ENCODE measurements around the gene MTA2.
"Not testable (repeated sequence)": the region's sequence is repeated elsewhere in the genome, so short reads cannot be mapped to it uniquely, and the experiment has no call there.

The MTA2 gene

DNA sequence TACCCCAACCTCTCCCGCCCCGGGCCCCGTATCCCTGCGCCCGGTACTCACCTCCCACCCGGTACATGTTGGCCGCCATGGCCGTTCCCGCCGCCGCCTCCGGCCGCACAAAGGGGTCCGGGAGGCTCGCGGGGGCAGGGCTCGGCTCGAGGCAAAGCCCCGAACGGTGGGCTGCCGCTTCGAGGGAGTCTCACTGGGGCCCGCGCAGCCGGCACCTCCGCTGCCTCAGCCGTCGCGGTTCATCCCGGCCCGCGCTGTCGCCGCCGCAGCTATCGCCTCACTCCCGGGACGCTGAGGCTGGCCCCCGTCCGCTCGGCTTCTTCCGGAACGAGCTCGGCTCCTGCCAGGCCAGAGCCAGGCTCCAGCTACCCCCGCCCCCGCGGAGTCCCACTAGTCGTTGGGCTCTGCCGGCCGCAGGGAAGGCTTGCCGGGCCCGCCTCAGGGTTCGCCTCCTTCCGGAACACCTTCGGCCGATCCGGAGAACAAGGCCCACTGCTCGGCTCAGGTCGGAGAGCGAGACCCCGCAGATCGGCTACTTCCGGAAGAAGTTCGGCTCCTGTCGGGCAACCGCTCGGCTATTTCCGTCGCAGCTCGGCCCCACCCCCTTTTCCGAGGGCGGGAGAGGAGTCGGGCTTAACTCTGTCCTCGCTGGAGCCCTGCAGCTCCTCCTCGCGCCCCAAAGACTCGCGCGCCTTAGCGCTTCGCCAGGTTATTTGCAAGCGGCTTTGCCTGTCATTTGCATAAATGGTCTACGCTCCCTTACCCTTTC is at the start of gene MTA2:
Gene MTA2 (minus strand): TSS at position 494 of the 769 bp plus-strand sequence. CDS start 415 bp downstream, at position 79.
- Histone ChIP-seq H3K9me3 (ENCODE audit: control insufficient read depth, insufficient read depth, low read length) (no peaks in the 10 kb centered on the region), H3K4me3 (ENCODE audit: low read length) (peak within 1 kb of the TSS; percentile 94), H3K4me1 (ENCODE audit: control insufficient read depth, insufficient read depth, low read length) (peaks cover 4% of the 10 kb centered on the region; the same call in 1 of the 2 replicates), H3K36me3 (ENCODE audit: control insufficient read depth, insufficient read depth, low read length) (peaks cover 14% of the 10 kb centered on the region), H3K27me3 (ENCODE audit: control insufficient read depth, insufficient read depth, low read length) (peaks cover 3% of the 10 kb centered on the region; the same call in 1 of the 2 replicates), H3K27ac (ENCODE audit: low read length) (no peak within 1 kb of the TSS)
- WGBS (ENCODE audit: insufficient coverage, insufficient read length) = no CpG with 5 or more reads among the region's 83 CpGs
- peak; percentile 95 for DNase-seq (ENCODE audit: low read depth, low spot score)

DNA sequence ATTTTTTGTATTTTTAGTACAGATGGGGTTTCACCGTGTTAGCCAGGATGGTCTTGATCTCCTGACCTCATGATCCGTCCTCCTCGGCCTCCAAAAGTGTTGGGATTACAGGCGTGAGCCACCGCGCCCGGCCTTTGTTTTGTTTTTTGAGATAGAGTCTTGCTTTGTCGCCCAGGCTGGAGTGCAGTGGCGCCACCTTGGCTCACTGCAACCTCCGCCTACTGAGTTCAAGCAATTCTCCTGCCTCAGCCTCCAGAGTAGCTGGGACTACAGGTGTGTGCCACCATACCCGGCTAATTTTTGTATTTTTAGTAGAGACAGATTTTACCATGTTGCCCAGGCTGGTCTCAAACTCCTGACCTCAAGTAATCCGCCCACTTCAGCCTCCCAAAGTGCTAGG is 48.6 kb upstream of the MTA2 start:
- H3K27me3 ChIP-seq (ENCODE audit: control insufficient read depth, insufficient read depth, low read length); H3K4me3 ChIP-seq (ENCODE audit: low read length); H3K27ac ChIP-seq (ENCODE audit: low read length); H3K4me1 ChIP-seq (ENCODE audit: control insufficient read depth, insufficient read depth, low read length); H3K9me3 ChIP-seq (ENCODE audit: control insufficient read depth, insufficient read depth, low read length); DNase-seq (ENCODE audit: low read depth, low spot score): not testable (repeated sequence)
- peaks cover 13% of the 10 kb centered on the region for H3K36me3 ChIP-seq (ENCODE audit: control insufficient read depth, insufficient read depth, low read length)
- WGBS (ENCODE audit: insufficient coverage, insufficient read length) = no CpG with 5 or more reads among the region's 12 CpGs

DNA sequence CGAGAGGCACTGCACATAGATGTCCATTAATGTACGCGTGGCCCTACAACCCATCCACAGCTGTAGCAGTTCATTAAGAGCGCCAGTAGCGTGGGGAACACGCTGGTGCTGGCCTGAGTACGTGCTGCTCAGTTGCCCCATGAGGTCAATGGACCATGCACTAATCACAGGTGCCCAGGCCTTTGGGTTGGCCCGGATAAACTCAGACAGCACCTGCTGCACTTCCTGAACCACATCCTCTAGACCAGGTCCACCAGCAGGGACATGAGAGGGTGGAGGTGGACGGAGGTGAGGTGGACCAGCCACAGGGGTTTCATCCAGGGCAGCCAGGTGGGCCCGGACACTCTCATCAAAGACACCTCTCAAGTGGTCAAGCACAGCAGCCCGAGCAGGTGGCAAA is 47.8 kb upstream of the MTA2 start:
- Histone ChIP-seq H3K4me3 (ENCODE audit: low read length) (no peak overlapping the region), H3K4me1 (ENCODE audit: control insufficient read depth, insufficient read depth, low read length) (no peaks in the 10 kb centered on the region), H3K27me3 (ENCODE audit: control insufficient read depth, insufficient read depth, low read length) (no peaks in the 10 kb centered on the region), H3K27ac (ENCODE audit: low read length) (no peak overlapping the region), H3K9me3 (ENCODE audit: control insufficient read depth, insufficient read depth, low read length) (no peaks in the 10 kb centered on the region), H3K36me3 (ENCODE audit: control insufficient read depth, insufficient read depth, low read length) (peaks cover 13% of the 10 kb centered on the region)
- DNase-seq (ENCODE audit: low read depth, low spot score) = no peak
- WGBS (ENCODE audit: insufficient coverage, insufficient read length) = no CpG with 5 or more reads among the region's 11 CpGs

DNA sequence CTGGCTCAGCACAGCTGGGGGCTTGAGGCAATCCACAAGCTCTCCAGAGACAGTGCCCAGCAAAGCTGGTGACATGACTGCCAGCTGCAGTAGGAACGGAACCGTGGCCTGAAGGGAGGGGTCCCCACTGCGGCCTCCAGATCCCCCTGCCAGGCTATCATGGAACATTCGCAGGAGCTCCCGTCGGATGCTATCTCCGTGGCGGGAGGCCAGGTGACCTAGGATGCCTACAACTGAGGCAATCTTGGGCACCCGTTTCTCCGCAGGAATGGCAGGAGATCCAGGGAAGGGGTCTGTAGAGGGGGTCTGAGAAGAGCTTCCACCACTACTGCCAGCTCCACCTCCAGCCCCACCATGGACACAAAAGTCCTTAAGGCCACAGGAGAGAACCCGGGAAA is 47.3 kb upstream of the MTA2 start:
- no peaks in the 10 kb centered on the region for H3K27me3 ChIP-seq (ENCODE audit: control insufficient read depth, insufficient read depth, low read length)
- H3K4me1 ChIP-seq (ENCODE audit: control insufficient read depth, insufficient read depth, low read length) = no peaks in the 10 kb centered on the region
- no peaks in the 10 kb centered on the region for H3K9me3 ChIP-seq (ENCODE audit: control insufficient read depth, insufficient read depth, low read length)
- H3K27ac ChIP-seq (ENCODE audit: low read length) = no peak overlapping the region
- no CpG with 5 or more reads among the region's 11 CpGs for WGBS (ENCODE audit: insufficient coverage, insufficient read length)
- peaks cover 13% of the 10 kb centered on the region for H3K36me3 ChIP-seq (ENCODE audit: control insufficient read depth, insufficient read depth, low read length)
- H3K4me3 ChIP-seq (ENCODE audit: low read length) = no peak overlapping the region
- DNase-seq (ENCODE audit: low read depth, low spot score) = no peak

DNA sequence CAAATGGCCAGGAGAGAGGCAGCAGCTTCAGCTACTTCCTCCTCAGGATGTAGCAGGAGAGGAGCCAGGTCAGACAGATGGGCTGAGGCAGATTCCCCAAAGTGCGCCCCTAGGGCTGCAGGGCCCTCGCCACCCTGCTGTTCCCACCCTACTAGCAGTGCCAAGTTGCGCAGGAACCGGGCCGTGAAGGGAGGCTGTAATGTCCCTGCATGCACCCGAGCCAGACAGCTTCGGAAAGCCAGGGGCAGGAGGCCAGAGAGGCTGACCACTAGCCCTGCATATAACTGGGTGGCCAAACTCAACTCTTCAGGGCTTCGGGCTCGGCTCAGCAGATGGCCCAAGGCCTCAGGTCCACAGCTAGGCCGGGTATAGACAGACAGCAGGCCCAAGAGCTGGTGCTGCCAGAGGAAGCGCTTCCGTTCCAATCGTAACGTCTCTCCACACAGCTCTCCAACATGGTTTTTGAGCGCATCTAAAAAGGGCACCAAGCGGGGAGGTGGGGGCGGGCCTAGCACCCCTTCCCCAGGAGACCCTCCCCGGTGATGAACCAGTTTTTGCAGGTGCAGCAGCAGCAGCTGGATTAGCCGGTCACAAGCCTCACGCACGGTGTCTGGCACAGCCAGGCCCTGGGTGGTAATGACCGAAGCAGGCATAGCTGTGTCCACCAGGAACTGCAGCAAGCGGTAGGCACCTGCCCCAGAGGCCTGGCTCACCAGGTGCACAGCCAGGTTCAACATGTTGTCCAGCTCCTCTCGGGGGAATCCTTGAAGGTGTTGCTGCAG is 46.7 kb upstream of the MTA2 start:
- no CpG with 5 or more reads among the region's 24 CpGs for WGBS (ENCODE audit: insufficient coverage, insufficient read length)
- Histone ChIP-seq H3K27me3 (ENCODE audit: control insufficient read depth, insufficient read depth, low read length) (no peaks in the 10 kb centered on the region), H3K36me3 (ENCODE audit: control insufficient read depth, insufficient read depth, low read length) (peaks cover 13% of the 10 kb centered on the region), H3K9me3 (ENCODE audit: control insufficient read depth, insufficient read depth, low read length) (no peaks in the 10 kb centered on the region), H3K27ac (ENCODE audit: low read length) (no peak overlapping the region), H3K4me1 (ENCODE audit: control insufficient read depth, insufficient read depth, low read length) (no peaks in the 10 kb centered on the region), H3K4me3 (ENCODE audit: low read length) (no peak overlapping the region)
- DNase-seq (ENCODE audit: low read depth, low spot score) = no peak

DNA sequence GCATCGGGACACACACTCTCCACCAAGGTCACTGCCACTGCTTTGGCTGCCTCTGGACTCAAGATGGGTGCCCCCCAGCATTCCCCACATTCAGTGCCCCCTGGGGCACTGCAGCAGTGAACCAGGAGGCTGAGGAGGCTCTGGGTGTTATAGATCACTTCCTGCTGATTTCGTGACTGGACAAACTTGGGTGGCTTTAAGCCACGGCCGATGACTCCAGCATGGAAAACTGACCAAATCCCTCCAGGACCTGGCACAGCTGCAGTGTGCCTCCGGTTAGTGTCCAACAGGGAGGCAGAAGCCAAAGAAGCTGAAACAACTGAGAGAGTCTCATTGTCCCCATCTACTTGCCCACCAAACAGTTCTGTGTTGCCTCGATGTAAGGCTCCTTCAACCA is 45.9 kb upstream of the MTA2 start:
- no peak overlapping the region for H3K27ac ChIP-seq (ENCODE audit: low read length)
- H3K36me3 ChIP-seq (ENCODE audit: control insufficient read depth, insufficient read depth, low read length) = peaks cover 15% of the 10 kb centered on the region
- no peak overlapping the region for H3K4me3 ChIP-seq (ENCODE audit: low read length)
- H3K4me1 ChIP-seq (ENCODE audit: control insufficient read depth, insufficient read depth, low read length) = no peaks in the 10 kb centered on the region
- no peaks in the 10 kb centered on the region for H3K27me3 ChIP-seq (ENCODE audit: control insufficient read depth, insufficient read depth, low read length)
- no CpG with 5 or more reads among the region's 6 CpGs for WGBS (ENCODE audit: insufficient coverage, insufficient read length)
- no peaks in the 10 kb centered on the region for H3K9me3 ChIP-seq (ENCODE audit: control insufficient read depth, insufficient read depth, low read length)
- no peak for DNase-seq (ENCODE audit: low read depth, low spot score)

DNA sequence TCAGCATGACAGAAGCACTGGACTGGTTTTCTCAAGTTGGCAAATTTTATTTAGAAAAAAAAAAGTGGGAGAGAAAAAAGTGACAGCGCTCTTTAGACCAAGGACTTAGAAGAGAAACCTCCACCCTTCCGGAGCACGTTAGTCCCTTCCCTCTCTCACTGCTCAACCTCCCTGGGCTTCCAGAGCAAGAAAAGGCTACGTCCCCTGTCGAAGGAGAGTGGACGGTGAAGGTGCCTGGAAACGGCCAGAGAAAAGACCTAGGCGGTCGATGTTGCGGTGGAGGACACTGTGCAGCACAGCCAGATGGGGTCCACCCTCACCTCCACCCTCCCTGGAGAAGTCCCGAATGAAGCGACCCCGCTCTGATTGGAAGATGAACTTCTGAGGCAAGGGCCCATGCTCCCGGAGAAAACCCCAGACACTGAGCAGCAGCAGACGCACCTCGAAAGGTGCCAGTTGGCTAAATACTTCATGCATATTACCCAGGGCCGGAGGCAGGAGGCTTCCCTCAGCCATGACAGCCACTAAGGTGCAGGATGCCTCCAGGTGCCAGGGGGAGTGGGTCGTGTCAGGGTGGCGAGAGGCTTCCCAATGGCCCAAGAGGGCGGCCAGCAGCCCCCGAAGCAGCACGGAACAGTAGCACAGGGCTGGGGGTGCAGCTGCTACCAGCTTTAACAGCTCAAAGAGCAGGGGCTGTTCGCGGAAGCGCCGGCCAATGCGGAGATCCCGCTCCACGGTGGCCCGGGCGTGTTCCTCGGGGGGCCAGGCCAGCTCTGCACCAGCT is 45.4 kb upstream of the MTA2 start:
- no peaks in the 10 kb centered on the region for H3K9me3 ChIP-seq (ENCODE audit: control insufficient read depth, insufficient read depth, low read length)
- no peaks in the 10 kb centered on the region for H3K4me1 ChIP-seq (ENCODE audit: control insufficient read depth, insufficient read depth, low read length)
- no peak overlapping the region for H3K4me3 ChIP-seq (ENCODE audit: low read length)
- DNase-seq (ENCODE audit: low read depth, low spot score) = no peak
- no CpG with 5 or more reads among the region's 32 CpGs for WGBS (ENCODE audit: insufficient coverage, insufficient read length)
- H3K27me3 ChIP-seq (ENCODE audit: control insufficient read depth, insufficient read depth, low read length) = no peaks in the 10 kb centered on the region
- no peak overlapping the region for H3K27ac ChIP-seq (ENCODE audit: low read length)
- peaks cover 15% of the 10 kb centered on the region for H3K36me3 ChIP-seq (ENCODE audit: control insufficient read depth, insufficient read depth, low read length)

DNA sequence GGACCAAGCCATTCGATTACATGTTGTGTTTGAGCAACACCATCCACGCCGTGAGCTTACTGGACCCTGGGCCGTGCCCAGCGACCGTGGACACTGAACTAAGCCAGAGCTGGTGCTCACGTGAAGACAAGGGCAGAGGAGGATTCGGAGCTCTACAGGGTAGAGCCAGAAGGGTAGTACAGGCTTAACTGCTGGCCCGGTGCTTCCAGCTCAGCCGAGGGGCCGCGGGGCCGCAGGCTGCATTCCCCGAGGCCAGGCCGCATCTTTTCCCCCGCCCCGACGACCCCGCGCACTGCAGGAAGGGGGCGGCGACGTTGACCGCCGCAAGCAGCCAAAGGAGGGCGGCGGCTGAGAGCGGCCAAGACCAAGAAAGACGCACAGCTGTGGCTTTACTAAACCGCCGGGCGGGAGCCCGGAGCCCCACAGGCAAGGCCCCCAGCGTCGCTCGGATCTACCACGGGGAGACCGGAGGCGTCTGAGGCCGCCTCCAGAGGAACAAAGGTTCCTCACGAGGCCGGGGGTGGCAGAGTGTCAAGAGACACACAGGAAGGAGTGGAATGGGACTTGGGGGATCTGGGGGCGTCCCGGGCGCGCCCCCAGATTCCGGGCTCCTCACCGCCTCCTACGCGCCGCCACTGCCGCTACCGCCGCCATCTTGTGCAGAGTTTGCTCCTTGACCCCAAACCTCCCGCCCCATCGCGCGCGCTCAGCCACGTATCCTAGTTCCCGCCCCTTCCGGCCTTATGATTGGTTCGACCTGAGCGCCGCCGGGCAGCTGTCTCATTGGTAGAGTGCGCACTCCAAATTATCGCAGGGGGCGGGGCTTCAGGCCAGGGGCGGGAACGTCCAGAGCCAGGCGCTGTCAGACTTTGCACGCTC is 44.5 kb upstream of the MTA2 start, which contains the start of gene GANAB:
Gene GANAB (minus strand): TSS at position 668 of the 879 bp plus-strand sequence. CDS start 14 bp downstream, at position 654.
- H3K27ac ChIP-seq (ENCODE audit: low read length) = no peak within 1 kb of the TSS
- peak within 1 kb of the TSS; percentile 75 for H3K4me3 ChIP-seq (ENCODE audit: low read length)
- peaks cover 15% of the 10 kb centered on the region for H3K36me3 ChIP-seq (ENCODE audit: control insufficient read depth, insufficient read depth, low read length)
- DNase-seq (ENCODE audit: low read depth, low spot score) = peak; percentile 87
- no peaks in the 10 kb centered on the region for H3K9me3 ChIP-seq (ENCODE audit: control insufficient read depth, insufficient read depth, low read length)
- WGBS (ENCODE audit: insufficient coverage, insufficient read length) = no CpG with 5 or more reads among the region's 73 CpGs
- H3K27me3 ChIP-seq (ENCODE audit: control insufficient read depth, insufficient read depth, low read length) = no peaks in the 10 kb centered on the region
- H3K4me1 ChIP-seq (ENCODE audit: control insufficient read depth, insufficient read depth, low read length) = no peaks in the 10 kb centered on the region

DNA sequence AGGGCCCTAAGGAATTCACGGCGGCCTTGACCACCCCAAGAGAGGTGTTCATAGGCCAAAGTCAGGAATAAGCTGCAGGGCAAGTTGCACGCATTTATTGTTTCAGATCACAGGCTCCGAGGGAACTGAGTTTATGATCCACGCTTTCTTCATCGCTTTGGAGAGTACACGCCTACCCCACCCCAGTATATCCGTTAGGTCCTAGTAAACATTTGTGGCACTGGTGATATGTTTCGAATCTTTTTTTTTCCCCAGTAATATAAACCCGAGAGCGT is 43.9 kb upstream of the MTA2 start:
- H3K9me3 ChIP-seq (ENCODE audit: control insufficient read depth, insufficient read depth, low read length) = no peaks in the 10 kb centered on the region
- WGBS (ENCODE audit: insufficient coverage, insufficient read length) = no CpG with 5 or more reads among the region's 11 CpGs
- no peak overlapping the region for H3K27ac ChIP-seq (ENCODE audit: low read length)
- H3K36me3 ChIP-seq (ENCODE audit: control insufficient read depth, insufficient read depth, low read length) = peaks cover 15% of the 10 kb centered on the region
- DNase-seq (ENCODE audit: low read depth, low spot score) = no peak
- no peaks in the 10 kb centered on the region for H3K4me1 ChIP-seq (ENCODE audit: control insufficient read depth, insufficient read depth, low read length)
- H3K27me3 ChIP-seq (ENCODE audit: control insufficient read depth, insufficient read depth, low read length) = no peaks in the 10 kb centered on the region
- peak overlapping the region; percentile 75 for H3K4me3 ChIP-seq (ENCODE audit: low read length)

Measured in iPS DF 6.9 (cell line).